NB4 (cell line): ENCODE measurements around the gene MAG.

Experiments
- DNase-seq: peaks from one replicate; pipeline ENCODE4 v3.0.0; 2010; ENCODE audit warnings: low read depth
- H3K4me3 ChIP-seq: one replicate; pipeline ENCODE4 v1.5.1; 2011; ENCODE audit warnings: mild to moderate bottlenecking, low read depth, low read length, moderate library complexity
- MYC ChIP-seq: IDR thresholded peaks from 2 replicates; pipeline ENCODE4 v1.6.1; 2011; ENCODE audit warnings: low read depth, low read length
- POLR2A ChIP-seq: IDR thresholded peaks from 2 replicates; pipeline ENCODE4 v1.6.1; 2011; ENCODE audit warnings: mild to moderate bottlenecking; ENCODE audit not compliant: insufficient read length; ENCODE audit errors: extremely low read depth
- TF ChIP-seq, protein P1 (sequence below): IDR thresholded peaks from one replicate; pipeline ENCODE4 v1.5.1; 2012; ENCODE audit warnings: low read depth, low read length
- TF ChIP-seq, protein P2 (sequence below): IDR thresholded peaks from 2 replicates; pipeline ENCODE4 v1.6.1; 2011; ENCODE audit warnings: low read depth, low read length

MAG gene

DNA sequence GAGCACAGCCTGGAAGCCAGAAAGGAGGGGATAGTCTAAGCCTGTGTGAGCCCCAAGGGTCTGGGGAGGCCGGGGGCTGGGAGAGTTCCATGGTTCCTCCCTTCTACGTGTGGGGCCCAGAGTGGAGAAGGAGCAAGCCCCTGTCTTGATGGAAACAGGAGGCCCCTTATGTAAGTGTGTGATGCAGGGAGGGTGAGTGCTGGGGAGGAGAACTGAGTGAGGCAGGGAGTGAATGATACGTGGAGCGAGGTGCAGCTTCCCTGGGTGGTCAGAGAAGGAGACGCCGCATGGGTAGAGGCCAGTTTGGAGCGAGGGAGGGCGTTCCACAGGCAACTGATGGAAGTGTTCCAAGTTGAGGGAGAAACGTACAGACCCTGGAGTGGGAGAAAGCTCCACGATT lies 16.0 kb downstream of the MAG start:
- DNase-seq = no peak
- no peak overlapping the region for H3K4me3 ChIP-seq
- TF ChIP-seq POLR2A = no peak
- TF ChIP-seq MYC = no peak
- TF ChIP-seq, protein P1, sequence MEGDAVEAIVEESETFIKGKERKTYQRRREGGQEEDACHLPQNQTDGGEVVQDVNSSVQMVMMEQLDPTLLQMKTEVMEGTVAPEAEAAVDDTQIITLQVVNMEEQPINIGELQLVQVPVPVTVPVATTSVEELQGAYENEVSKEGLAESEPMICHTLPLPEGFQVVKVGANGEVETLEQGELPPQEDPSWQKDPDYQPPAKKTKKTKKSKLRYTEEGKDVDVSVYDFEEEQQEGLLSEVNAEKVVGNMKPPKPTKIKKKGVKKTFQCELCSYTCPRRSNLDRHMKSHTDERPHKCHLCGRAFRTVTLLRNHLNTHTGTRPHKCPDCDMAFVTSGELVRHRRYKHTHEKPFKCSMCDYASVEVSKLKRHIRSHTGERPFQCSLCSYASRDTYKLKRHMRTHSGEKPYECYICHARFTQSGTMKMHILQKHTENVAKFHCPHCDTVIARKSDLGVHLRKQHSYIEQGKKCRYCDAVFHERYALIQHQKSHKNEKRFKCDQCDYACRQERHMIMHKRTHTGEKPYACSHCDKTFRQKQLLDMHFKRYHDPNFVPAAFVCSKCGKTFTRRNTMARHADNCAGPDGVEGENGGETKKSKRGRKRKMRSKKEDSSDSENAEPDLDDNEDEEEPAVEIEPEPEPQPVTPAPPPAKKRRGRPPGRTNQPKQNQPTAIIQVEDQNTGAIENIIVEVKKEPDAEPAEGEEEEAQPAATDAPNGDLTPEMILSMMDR = no peak
- TF ChIP-seq, protein P2, sequence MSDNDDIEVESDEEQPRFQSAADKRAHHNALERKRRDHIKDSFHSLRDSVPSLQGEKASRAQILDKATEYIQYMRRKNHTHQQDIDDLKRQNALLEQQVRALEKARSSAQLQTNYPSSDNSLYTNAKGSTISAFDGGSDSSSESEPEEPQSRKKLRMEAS = no peak

DNA sequence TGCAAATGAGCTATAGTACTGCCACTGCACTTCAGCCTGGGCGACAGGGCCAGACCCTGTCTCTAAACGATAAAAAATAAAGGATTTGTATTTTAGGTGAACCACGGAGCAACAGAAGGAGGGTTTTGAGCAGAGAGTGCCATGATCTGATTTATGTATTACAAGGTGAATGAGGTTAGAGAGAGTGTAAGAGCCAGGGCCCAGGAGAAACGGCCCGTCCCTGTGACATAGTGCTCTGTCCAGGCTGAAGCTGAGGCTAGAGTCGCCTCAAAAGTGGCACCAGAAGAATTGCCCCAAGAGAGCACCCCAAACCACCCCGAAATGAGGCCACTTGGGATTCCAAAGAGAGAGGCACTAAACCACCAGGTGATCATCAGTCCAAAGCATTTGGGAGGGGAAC lies 16.9 kb downstream of the MAG start:
- no peak for DNase-seq
- H3K4me3 ChIP-seq = no peak overlapping the region
- TF ChIP-seq, protein P2 = no peak
- TF ChIP-seq MYC = no peak
- no peak for TF ChIP-seq POLR2A
- TF ChIP-seq, protein P1 = no peak

DNA sequence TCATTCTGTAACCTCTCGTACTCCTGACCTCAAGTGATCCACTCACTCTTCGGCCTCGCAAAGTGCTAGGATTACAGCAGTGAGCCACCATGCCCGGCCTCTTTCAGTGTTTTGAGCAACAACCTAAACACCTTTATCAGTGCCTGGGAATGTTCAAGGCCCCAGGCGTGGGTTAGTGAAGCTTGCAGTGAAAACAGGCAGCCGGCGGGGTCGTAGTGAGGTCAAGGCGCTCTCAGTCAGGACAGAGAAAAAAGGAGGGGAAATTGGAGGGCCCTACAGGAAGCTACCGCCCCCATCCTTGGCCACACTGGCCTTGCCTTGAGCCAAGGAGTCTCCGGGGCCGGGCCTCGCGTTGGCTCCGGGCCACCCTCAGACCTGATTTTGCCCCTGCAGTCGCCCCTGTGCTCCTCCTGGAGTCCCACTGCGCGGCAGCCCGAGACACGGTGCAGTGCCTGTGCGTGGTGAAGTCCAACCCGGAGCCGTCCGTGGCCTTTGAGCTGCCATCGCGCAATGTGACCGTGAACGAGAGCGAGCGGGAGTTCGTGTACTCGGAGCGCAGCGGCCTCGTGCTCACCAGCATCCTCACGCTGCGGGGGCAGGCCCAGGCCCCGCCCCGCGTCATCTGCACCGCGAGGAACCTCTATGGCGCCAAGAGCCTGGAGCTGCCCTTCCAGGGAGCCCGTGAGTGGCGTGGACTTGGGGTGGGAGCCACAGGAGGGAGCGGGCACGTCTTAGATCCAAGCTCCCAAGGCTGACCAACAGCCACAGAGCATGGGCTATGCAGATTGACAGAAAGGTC lies 17.7 kb downstream of the MAG start:
- no peak for DNase-seq
- TF ChIP-seq MYC = no peak
- TF ChIP-seq, protein P1 = no peak
- TF ChIP-seq POLR2A = no peak
- TF ChIP-seq, protein P2 = no peak
- no peak overlapping the region for H3K4me3 ChIP-seq

DNA sequence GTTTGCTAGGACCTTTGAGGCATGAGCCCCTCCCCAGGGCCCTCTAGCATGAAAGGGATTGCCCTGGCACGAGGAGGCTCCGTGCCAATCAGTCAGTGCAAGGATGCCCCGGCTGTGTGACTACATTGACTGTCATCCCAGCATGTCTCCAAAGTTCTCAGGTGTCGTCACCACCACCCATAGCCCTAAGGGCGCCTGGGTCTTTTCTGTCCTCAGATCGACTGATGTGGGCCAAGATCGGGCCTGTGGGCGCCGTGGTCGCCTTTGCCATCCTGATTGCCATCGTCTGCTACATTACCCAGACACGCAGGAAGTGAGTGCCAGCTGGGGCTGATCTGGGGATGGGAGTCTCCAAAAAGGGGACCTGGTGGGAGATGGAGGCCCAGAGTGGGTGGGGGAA lies 18.4 kb downstream of the MAG start:
- no peak overlapping the region for H3K4me3 ChIP-seq
- DNase-seq = no peak
- TF ChIP-seq POLR2A (no peak), MYC (no peak)
- TF ChIP-seq, protein P1 = no peak
- TF ChIP-seq, protein P2 = no peak

DNA sequence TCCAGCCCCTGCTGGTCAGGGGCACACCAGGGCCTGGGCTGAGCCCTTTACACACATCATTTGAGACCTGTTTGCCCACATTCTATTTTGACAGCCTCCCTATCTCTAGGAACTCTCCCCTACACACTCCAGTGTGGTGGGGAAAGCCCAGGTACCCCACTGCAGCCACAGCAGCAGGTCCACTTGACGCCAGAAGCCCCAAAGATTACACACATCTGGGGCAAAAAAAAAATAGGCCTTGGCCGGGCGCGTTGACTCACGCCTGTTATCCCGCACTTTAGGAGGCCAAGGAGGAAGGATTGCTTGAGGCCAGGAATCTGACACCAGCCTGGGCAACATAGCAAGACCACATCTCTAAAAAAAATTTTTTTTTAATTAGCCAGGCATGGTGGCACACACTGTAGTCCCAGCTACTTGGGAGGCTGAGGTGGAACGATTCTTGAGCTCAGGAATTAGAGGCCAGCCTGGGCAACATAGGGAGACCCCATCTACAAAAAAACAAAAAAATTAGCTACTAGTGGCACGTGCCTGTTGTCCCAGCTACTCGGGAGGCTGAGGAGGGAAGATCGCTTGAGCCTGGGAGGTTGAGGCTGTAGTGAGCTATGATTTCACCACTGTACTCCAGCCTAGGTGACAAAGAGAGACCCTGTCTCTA lies 19.0 kb downstream of the MAG start:
- no peak for TF ChIP-seq POLR2A
- TF ChIP-seq, protein P2 = no peak
- TF ChIP-seq MYC = no peak
- TF ChIP-seq, protein P1 = no peak
- DNase-seq = no peak
- no peak overlapping the region for H3K4me3 ChIP-seq
